ENCODE results near the gene TMEM218. TPM values are rescaled to one million over a fixed set of nuclear protein-coding genes. Genes with fewer than 3 reads are reported as not detected.
"Not testable (repeated sequence)": the region's sequence is repeated elsewhere in the genome, so short reads cannot be mapped to it uniquely, and the experiment has no call there.

TMEM218 gene
- total RNA-seq, 1 experiment from 2014 or later, result 29.8 TPM

- peak; percentile 70 for DNase-seq (ENCODE audit: low read depth)
These were observed 20.1 kb downstream of the TMEM218 start for GRCh38 chr11:125091247-125091876.

- DNase-seq (ENCODE audit: low read depth), result no peak
These were observed 20.6 kb downstream of the TMEM218 start for GRCh38 chr11:125090816-125091215.

GRCh38 chr11:125090151-125090550, 21.3 kb downstream of the TMEM218 start:
- DNase-seq (ENCODE audit: low read depth), result not testable (repeated sequence)

DNA sequence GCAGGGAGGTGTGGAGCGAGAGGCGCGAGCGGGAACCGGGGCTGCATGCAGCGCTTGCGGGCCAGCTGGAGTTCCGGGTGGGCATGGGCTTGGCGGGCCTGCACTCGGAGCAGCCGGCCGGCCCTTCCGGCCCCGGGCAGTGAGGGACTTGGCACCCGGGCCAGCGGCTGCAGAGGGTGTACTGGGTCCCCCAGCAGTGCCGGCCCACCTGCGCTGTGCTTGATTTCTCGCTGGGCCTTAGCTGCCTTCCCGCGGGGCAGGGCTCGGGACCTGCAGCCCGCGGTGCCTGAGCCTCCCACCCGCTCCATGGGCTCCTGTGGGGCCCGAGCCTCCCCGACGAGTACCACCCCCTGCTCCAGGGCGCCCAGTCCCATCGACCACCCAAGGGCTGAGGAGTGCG, 21.9 kb downstream of the TMEM218 start:
- DNase-seq (ENCODE audit: low read depth), result not testable (repeated sequence)

- DNase-seq (ENCODE audit: low read depth), result no peak
These were observed 22.6 kb downstream of the TMEM218 start for GRCh38 chr11:125088576-125089455.

GRCh38 chr11:125088123-125088522, 23.3 kb downstream of the TMEM218 start:
- DNase-seq (ENCODE audit: low read depth), result no peak

DNA sequence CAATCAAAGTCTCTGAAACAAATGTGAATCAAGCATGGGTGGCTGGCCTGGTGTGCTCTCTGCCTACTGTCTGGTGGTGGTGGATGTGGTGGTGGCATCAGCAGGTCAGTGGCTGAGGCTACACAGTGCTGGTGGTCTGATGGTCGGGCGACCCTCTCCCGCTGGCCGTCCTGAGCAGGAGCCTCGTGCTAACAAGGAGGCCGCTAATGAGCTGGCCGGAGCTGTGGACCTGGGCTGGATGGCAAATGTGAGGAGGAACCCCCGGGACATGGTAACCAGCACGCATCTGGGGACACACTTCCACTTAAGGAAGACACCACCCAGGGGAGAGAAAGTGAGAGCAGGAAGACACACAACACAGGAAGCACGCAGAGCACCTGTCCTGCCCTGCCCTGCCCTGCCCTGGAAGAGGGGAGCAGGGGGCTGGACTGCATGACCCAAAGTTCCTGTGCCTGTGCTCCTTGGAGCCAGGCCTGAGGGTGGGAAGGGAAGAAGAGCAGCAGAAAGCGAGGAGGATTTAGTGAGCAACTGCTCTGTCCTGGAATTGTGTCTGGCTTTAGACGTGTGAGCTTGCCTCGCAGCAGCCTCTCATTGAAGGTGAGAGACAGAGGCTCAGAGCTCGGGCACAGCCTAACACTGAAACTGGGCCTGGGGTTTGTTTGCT, 24.7 kb downstream of the TMEM218 start:
- DNase-seq (ENCODE audit: low read depth), result no peak

GRCh38 chr11:125085301-125086081, 25.9 kb downstream of the TMEM218 start:
- no peak for DNase-seq (ENCODE audit: low read depth)

GRCh38 chr11:125084761-125085231, 26.6 kb downstream of the TMEM218 start:
- no peak for DNase-seq (ENCODE audit: low read depth)

GRCh38 chr11:125084057-125084416, 27.4 kb downstream of the TMEM218 start:
- no peak for DNase-seq (ENCODE audit: low read depth)

DNA sequence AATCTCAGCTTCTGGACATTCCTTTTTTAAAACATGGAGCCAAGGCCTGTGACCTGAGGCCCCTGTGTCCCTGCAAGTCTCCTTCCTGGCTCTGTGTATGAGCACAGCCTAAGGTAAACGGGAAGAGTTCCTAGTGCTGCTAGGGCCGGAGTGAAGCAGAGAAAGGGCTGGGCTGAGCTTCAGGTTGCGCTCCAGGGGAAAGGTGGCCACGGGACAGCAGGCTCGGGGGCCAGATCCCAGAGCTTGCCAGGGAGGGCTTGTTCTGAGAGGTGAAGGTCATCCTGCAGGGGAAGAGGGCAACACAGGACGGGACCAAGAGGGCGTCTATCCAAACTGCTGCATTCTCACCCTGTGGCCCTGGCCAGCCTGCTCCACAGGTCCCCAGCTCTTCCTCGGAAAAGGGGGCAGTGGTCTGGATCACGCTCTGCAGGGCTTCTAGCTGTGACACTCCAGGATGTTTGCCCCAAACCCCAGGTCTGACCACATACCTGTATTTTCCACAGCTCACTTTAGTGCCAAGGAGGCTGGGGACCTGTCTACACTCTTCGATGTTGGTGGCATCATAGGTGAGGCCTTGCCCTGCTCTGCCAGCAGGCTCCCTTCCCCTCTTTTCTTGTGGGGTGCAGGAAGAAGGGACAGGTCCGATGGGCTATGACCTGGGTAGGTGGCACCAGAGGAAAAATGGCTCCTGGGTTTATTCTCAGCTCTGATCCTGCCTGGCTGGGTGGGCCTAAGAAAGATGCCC, 27.9 kb downstream of the TMEM218 start:
- DNase-seq (ENCODE audit: low read depth), result no peak

DNA sequence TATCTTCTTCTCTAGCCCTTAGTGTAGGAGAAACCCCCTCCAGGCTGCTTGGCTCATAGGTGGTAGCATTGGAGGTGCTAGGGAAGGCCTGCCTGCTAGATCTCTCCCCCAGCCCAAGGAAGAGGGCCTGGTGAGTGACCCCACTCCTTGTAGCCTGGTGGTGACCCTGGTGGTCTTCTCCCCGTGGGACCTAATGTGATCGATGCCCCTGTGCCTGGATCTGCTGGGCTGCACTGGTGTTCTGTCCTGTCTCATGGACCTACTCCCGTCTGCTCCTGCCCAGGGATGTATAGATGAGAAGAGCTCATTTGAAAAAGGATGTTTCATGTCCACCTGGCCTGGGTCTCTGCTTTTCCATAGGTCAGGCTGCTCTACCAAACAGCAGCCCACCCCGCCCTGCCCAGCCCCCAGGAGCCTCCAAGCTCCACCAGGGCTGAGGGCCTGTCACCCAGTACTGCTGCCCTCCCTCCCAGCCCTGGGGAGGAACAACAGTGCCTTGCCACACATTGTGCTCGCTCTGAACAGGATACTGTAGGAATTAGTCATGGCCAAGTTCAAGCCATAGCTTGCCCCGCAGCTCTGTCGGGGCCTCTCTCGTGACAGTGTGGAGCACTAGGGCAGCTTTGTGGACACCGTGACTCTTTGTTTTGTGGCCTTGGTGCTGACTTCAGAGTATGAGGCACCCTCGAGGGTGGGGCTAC, 28.7 kb downstream of the TMEM218 start:
- peak; percentile 80 for DNase-seq (ENCODE audit: low read depth)

DNA sequence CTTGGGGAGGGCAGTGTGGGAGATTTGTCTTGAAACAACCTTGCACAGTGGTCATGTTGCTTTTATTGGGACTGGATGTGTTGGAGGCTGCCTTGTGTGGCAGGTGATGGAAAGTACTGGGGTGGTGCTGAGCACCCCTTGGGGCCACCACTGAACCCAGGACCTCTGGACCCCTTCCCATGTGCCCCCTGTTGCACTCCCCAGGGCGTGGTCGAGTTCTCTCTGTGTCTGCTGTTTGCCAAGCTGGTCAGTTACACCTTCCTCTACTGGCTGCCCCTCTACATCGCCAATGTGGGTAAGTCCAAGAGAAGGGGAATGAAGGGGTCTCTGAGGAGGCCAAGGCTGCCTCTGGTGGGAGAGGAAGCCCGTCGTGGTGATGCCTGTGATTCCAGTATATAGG, 29.4 kb downstream of the TMEM218 start:
- no peak for DNase-seq (ENCODE audit: low read depth)

- DNase-seq (ENCODE audit: low read depth), result no peak
These were observed 30.2 kb downstream of the TMEM218 start for GRCh38 chr11:125081098-125081798.

- no peak for DNase-seq (ENCODE audit: low read depth)
These were observed 30.9 kb downstream of the TMEM218 start for GRCh38 chr11:125080531-125080911.

DNA sequence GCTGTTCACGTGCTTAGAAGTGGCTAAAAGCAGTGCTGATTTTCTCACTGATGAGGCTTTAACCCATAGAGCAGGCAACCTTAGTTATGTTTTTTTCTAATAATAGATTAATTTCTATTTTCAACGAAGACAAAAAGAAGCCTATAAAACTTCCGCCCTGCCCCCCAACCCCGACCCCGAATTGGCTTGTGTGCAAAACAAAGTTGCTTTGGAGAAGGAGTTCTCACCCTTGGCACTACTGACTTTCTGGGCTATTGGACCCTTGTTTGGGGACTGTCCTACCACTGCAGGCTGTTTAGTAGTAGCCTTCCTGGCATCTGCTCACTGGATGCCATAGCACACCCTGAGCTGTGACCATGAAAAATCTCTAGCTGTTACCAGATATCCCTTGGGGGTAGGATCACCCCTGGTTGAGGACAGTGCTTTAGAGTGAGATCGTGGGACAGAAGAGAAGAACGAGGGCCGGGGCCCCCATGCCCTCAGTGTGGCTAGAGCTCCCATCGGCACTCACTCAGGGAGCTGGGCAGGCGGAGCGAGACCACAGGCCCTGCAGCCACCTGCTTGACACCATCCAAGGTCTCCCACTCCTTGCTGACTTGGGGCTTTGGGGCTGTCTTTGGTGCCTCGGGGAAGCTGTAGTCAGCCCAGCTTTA, 31.4 kb downstream of the TMEM218 start:
- no peak for DNase-seq (ENCODE audit: low read depth)

DNA sequence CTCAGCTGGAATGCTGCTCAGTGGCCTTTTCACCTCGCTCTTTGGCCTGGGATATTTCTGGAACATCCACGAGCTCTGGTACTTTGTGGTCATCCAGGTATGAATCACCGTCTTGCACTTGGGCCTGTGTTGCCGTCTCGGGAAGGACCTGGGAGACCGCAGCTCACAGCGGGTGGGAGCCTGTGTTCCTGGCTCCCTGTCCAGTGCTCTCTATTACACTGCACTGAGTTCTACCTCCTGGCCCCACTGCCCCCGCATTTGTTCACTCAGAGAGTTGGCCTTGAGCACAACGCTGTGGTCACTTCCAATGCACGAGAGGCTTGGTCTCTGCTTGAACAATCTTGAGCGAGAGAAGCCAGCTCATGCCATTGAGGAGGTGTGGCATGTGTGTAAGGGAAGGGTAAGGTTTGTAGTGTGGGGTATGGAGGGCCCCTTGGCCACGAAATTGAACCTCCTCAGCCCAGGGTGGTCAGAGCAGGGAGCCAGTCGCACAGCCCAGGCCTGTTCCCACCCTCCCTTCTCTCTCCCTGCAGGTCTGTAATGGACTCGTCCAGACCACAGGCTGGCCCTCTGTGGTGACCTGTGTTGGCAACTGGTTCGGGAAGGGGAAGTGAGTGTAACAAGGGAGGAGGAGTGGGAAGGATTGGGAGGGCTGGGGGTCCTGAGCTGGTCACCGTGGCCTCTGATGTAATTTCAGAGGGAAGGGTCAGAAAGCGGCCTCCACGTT, 32.1 kb downstream of the TMEM218 start:
- peak; percentile 74 for DNase-seq (ENCODE audit: low read depth)

DNA sequence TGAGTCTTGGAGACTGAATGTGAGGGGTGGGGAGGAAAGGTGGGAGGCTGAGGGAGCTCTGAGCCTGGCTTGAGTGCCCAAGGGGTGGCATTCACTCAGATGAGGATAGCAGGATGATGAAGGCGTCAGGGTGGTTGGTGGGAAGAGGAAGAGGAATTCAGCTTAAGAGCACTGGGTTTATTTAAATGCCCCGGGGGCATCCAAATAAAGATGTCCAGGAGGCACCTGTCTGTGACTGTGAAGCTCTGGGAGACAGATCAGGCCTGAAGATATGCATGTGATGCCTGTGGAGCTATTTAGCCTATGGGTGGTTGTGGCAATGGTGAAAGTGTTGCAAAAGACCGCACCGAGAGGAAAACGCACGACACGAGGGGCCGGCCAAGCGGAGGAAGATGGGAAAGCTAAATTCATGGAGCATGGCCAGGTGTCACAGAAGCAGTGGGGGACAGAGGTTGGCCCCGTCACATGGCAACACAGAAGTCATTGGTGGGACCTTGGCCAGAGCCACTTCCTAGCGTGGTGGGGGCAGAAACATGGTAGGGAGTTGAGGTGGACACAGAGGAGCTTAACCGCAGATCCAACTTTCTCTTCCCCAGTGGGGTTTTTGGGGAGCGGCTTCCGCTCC, 32.8 kb downstream of the TMEM218 start:
- peak; percentile 8 for DNase-seq (ENCODE audit: low read depth)
